ENCODE data around the gene NKD2.
"Not testable (repeated sequence)": the region's sequence is repeated elsewhere in the genome, so short reads cannot be mapped to it uniquely, and the experiment has no call there.

The NKD2 gene

GRCh38 chr5:1014781-1015221 is 6.2 kb downstream of the NKD2 start:
- no peak for DNase-seq

- no peak for DNase-seq
These were observed 6.9 kb downstream of the NKD2 start for GRCh38 chr5:1015507-1015906.

- no peak for DNase-seq
These were observed 7.4 kb downstream of the NKD2 start for GRCh38 chr5:1016036-1016435.

- no peak for DNase-seq
These were observed 7.9 kb downstream of the NKD2 start for GRCh38 chr5:1016476-1016875.

- DNase-seq, result no peak
These were observed 8.5 kb downstream of the NKD2 start for GRCh38 chr5:1017056-1017455.

GRCh38 chr5:1017691-1018455 is 9.3 kb downstream of the NKD2 start:
- no peak for DNase-seq

- DNase-seq, result no peak
These were observed 10.0 kb downstream of the NKD2 start for GRCh38 chr5:1018596-1018995.

- DNase-seq, result no peak
These were observed 10.7 kb downstream of the NKD2 start for GRCh38 chr5:1019001-1019905.

- DNase-seq, result no peak
These were observed 11.9 kb downstream of the NKD2 start for GRCh38 chr5:1020452-1020961.

GRCh38 chr5:1021136-1021968 is 12.8 kb downstream of the NKD2 start:
- no peak for DNase-seq

GRCh38 chr5:1021969-1022336 is 13.4 kb downstream of the NKD2 start:
- not testable (repeated sequence) for DNase-seq

- no peak for DNase-seq
These were observed 18.4 kb downstream of the NKD2 start for GRCh38 chr5:1026700-1027621.

- no peak for DNase-seq
These were observed 19.2 kb downstream of the NKD2 start for GRCh38 chr5:1027631-1028441.

GRCh38 chr5:1028481-1029281 is 20.1 kb downstream of the NKD2 start:
- DNase-seq, result no peak

- DNase-seq, result no peak
These were observed 20.8 kb downstream of the NKD2 start for GRCh38 chr5:1029282-1029944.

GRCh38 chr5:1029945-1030625 is 21.5 kb downstream of the NKD2 start:
- DNase-seq, result no peak

GRCh38 chr5:1030801-1031271 is 22.2 kb downstream of the NKD2 start:
- no peak for DNase-seq

GRCh38 chr5:1031306-1031959 is 22.8 kb downstream of the NKD2 start:
- DNase-seq, result no peak
